GM12878 (cell line): Measurements from ENCODE around the gene NOL4L. TPM values are rescaled to one million over a fixed set of nuclear protein-coding genes. Genes with fewer than 3 reads are reported as not detected.

Source experiments
- ATAC-seq: fragments of 200-7000 bp; cut with Tn5 transposase; 3 replicates; pipeline ENCODE4 v1.9.1; 2020; ENCODE audit warnings: mild to moderate bottlenecking, moderate library complexity
- BruUV-seq: library from RNA; stranded (reverse); fragments of 400-500 nt; replicated peaks from 2 replicates; lab custom pipeline; 2021; lab: Mats Ljungman, UMichigan
- CTCF ChIA-PET: fragments of 300-600 bp; sonication (Branson Sonifier 250); formaldehyde crosslinking; extraction: SDS; loops from one replicate; lab custom pipeline; 2021; ENCODE audit warnings: inconsistent platforms; lab: Yijun Ruan, JAX
- POLR2A ChIA-PET: fragments of 350-600 bp; formaldehyde crosslinking; extraction: SDS; loops from one replicate; lab custom pipeline; 2021; ENCODE audit warnings: inconsistent platforms; lab: Charles Lee
- RAD21 ChIA-PET: fragments of 300-600 bp; sonication (Branson Sonifier 250); formaldehyde crosslinking; loops from one replicate; lab custom pipeline; 2023; ENCODE audit warnings: antibody characterized with exemption; ENCODE audit not compliant: unreplicated experiment; lab: Charles Lee
- SMC1A ChIA-PET: fragments of 300-600 bp; sonication (Branson Sonifier 250); formaldehyde crosslinking; loops from one replicate; lab custom pipeline; 2023; ENCODE audit not compliant: unreplicated experiment, uncharacterized antibody; lab: Charles Lee
- DNase-seq: peaks from one replicate; pipeline ENCODE4 v3.0.0-alpha.2; 2011; ENCODE audit warnings: low read depth, low spot score
- FAIRE-seq: peaks from 3 replicates; lab custom pipeline; 2011; peaks lifted over from hg19 to GRCh38; lab: Jason Lieb, UNC
- H2AFZ ChIP-seq: 2 replicates; pipeline ENCODE4 v1.6.0; 2011; ENCODE audit warnings: low read depth, low read length, control low read depth; ENCODE audit not compliant: control insufficient read depth
- H3K27ac ChIP-seq: 2 replicates; pipeline ENCODE4 v1.5.1; 2011; ENCODE audit warnings: control low read depth; ENCODE audit not compliant: control insufficient read depth, insufficient read depth
- H3K27me3 ChIP-seq, 2 experiments: replicated peaks in 1 of 2; 2 replicates each; pipeline versions ENCODE4 v1.6.0 to v1.6.1; 2011; ENCODE audit warnings: low read length in 1 of 2; ENCODE audit not compliant: control insufficient read depth in 2 of 2, insufficient read depth in 2 of 2
- H3K36me3 ChIP-seq, 2 experiments: 2 replicates each; pipeline ENCODE4 v1.5.1; 2011; ENCODE audit warnings: low read length in 1 of 2; ENCODE audit not compliant: control insufficient read depth in 2 of 2, insufficient read depth in 2 of 2
- H3K4me1 ChIP-seq: 2 replicates; pipeline ENCODE4 v1.6.1; 2011; ENCODE audit warnings: mild to moderate bottlenecking, low read length, moderate library complexity, mixed read lengths; ENCODE audit not compliant: control insufficient read depth, insufficient read depth
- H3K4me2 ChIP-seq: 2 replicates; pipeline ENCODE4 v1.6.0; 2011; ENCODE audit warnings: control low read depth; ENCODE audit not compliant: control insufficient read depth, insufficient read depth
- H3K4me3 ChIP-seq: fragments of 200-600 bp; sonication (generic); 2 replicates; pipeline ENCODE4 v1.5.1; 2016
- H3K79me2 ChIP-seq: 2 replicates; pipeline ENCODE4 v1.6.0; 2011; ENCODE audit warnings: low read length; ENCODE audit not compliant: control insufficient read depth, insufficient read depth
- H3K9ac ChIP-seq: 2 replicates; pipeline ENCODE4 v1.8.0; 2011; ENCODE audit warnings: low read length, control low read depth, mixed read lengths; ENCODE audit not compliant: control insufficient read depth, insufficient read depth
- H3K9me3 ChIP-seq: replicated peaks from 3 replicates; pipeline ENCODE4 v1.5.1; 2011; ENCODE audit warnings: mild to moderate bottlenecking, low read length; ENCODE audit not compliant: control insufficient read depth, insufficient read depth
- H4K20me1 ChIP-seq: 2 replicates; pipeline ENCODE4 v1.6.0; 2011; ENCODE audit not compliant: control insufficient read depth, insufficient read depth
- BACH1 ChIP-seq: fragments of 450-650 bp; IDR thresholded peaks from 2 replicates; pipeline ENCODE4 v1.6.1; 2017; ENCODE audit warnings: mild to moderate bottlenecking, borderline replicate concordance
- CHD4 ChIP-seq: fragments of 200-600 bp; sonication (generic); IDR thresholded peaks from 2 replicates; pipeline ENCODE4 v1.6.1; 2016; ENCODE audit warnings: mild to moderate bottlenecking
- FOXM1 ChIP-seq: IDR thresholded peaks from 2 replicates; pipeline ENCODE4 v1.6.1; 2012; ENCODE audit warnings: low read depth, mild to moderate bottlenecking, inconsistent platforms, low read length, moderate library complexity
- GATAD2B ChIP-seq: fragments of 450-650 bp; conservative IDR thresholded peaks from 2 replicates; pipeline ENCODE4 v1.6.1; 2017; ENCODE audit warnings: low read depth, mild to moderate bottlenecking, moderate library complexity
- HDAC2 ChIP-seq: fragments of 200-600 bp; sonication (generic); IDR thresholded peaks from 2 replicates; pipeline ENCODE4 v1.6.1; 2017
- IKZF2 ChIP-seq, 2 experiments: fragments of 450-650 bp; IDR thresholded peaks; 2 replicates each; pipeline ENCODE4 v1.6.1; 2017; ENCODE audit warnings: mild to moderate bottlenecking in 2 of 2, moderate library complexity in 2 of 2
- NFXL1 ChIP-seq: fragments of 450-650 bp; IDR thresholded peaks from 2 replicates; pipeline ENCODE4 v1.6.1; 2017; ENCODE audit warnings: antibody characterized with exemption, mild to moderate bottlenecking, borderline replicate concordance
- NR2C1 ChIP-seq: fragments of 450-650 bp; IDR thresholded peaks from 2 replicates; pipeline ENCODE4 v1.6.1; 2017; ENCODE audit warnings: antibody characterized with exemption, mild to moderate bottlenecking, moderate library complexity
- NR2C2 ChIP-seq: IDR thresholded peaks from 2 replicates; pipeline ENCODE4 v1.6.1; 2011; ENCODE audit warnings: borderline replicate concordance, low read depth; ENCODE audit not compliant: control insufficient read depth, insufficient read length
- POU2F2 ChIP-seq: IDR thresholded peaks from 3 replicates; pipeline ENCODE4 v1.6.1; 2011; ENCODE audit warnings: low read depth, mild to moderate bottlenecking, low read length, borderline replicate concordance
- RCOR1 ChIP-seq: conservative IDR thresholded peaks from 2 replicates; pipeline ENCODE4 v1.6.1; 2012; ENCODE audit warnings: low read depth, low read length, improper control_type of control experiment
- RFX5 ChIP-seq: IDR thresholded peaks from 2 replicates; pipeline ENCODE4 v1.6.1; 2011; ENCODE audit warnings: low read depth, low read length, improper control_type of control experiment
- SMC3 ChIP-seq: IDR thresholded peaks from 2 replicates; pipeline ENCODE4 v1.6.1; 2011; ENCODE audit warnings: low read length, improper control_type of control experiment, borderline replicate concordance
- TAF1 ChIP-seq: IDR thresholded peaks from 2 replicates; pipeline ENCODE4 v1.6.1; 2011; ENCODE audit warnings: mild to moderate bottlenecking, low read depth, low read length, borderline replicate concordance
- TCF7 ChIP-seq: IDR thresholded peaks from 2 replicates; pipeline ENCODE4 v1.6.1; 2014; ENCODE audit warnings: antibody characterized with exemption, borderline replicate concordance
- WRNIP1 ChIP-seq: IDR thresholded peaks from 2 replicates; pipeline ENCODE4 v1.6.1; 2011; ENCODE audit warnings: low read depth, low read length, improper control_type of control experiment, borderline replicate concordance
- WGBS: methylation state at CpG from one replicate; pipeline ENCODE4 v1.1.6; 2016; ENCODE audit warnings: low lambda C conversion rate; ENCODE audit not compliant: insufficient replicate concordance, insufficient coverage; ENCODE audit errors: missing lambda C conversion rate; 5-methylcytosine and 5-hydroxymethylcytosine counted together
- in situ Hi-C: fragments of 300-500 bp; cut with MboI; formaldehyde crosslinking; loops from 9 replicates; pipeline ENCODE4 v1.14.3; 2018; ENCODE audit warnings: mixed read lengths
- intact Hi-C: fragments of 100-400 bp; cut with micrococcal nuclease; formaldehyde crosslinking; loops from one replicate; pipeline ENCODE4 v1.14.2; 2022; ENCODE audit not compliant: unreplicated experiment
- polyA plus RNA-seq, 11 experiments: library from polyadenylated mRNA; depleted of rRNA in 4 of 11; unstranded in 6 of 11; stranded (reverse) in 5 of 11; fragments of >200 nt; fragmentation: Nextera tagmentation in 4 of 11; fragmentation: Illumina TruSeq in 1 of 11; extraction: Ambion mirVana in 4 of 11; extraction: Trizol in 1 of 11; gene quantifications; 1 replicate in 1 of 11; 2 replicates in 10 of 11; pipeline versions ENCODE4 v1.2.1 to v1.2.3, GENCODE V29; 2011 to 2016; ENCODE audit warnings: inconsistent platforms in 2 of 11, missing spikeins in 2 of 11, low read depth in 1 of 11
- total RNA-seq, 4 experiments: library from RNA; depleted of rRNA in 3 of 4; stranded (reverse); fragments of >200 nt in 3 of 4; fragmentation: Illumina TruSeq in 1 of 4; extraction: Trizol in 1 of 4; gene quantifications; 2 replicates each; pipeline versions ENCODE4 v1.2.1 to v1.2.3, GENCODE V29; 2013 to 2021
- TF ChIP-seq, protein P1 (sequence below): fragments of 450-650 bp; IDR thresholded peaks from 2 replicates; pipeline ENCODE4 v1.6.1; 2018; ENCODE audit warnings: mild to moderate bottlenecking, low read depth, moderate library complexity; ENCODE audit not compliant: partially characterized antibody
- TF ChIP-seq, protein P2 (sequence below): fragments of 450-650 bp; IDR thresholded peaks from 2 replicates; pipeline ENCODE4 v1.6.1; 2017; ENCODE audit warnings: mild to moderate bottlenecking, low read depth, inconsistent platforms; ENCODE audit not compliant: poor library complexity, severe bottlenecking

NOL4L gene
- total and polyA plus RNA-seq, 10 of the 15 experiments (the other 5 are each of a cell fraction or from before 2014, with no cell fraction given), result 2.3 to 24.0 (median 8.0) TPM

DNA sequence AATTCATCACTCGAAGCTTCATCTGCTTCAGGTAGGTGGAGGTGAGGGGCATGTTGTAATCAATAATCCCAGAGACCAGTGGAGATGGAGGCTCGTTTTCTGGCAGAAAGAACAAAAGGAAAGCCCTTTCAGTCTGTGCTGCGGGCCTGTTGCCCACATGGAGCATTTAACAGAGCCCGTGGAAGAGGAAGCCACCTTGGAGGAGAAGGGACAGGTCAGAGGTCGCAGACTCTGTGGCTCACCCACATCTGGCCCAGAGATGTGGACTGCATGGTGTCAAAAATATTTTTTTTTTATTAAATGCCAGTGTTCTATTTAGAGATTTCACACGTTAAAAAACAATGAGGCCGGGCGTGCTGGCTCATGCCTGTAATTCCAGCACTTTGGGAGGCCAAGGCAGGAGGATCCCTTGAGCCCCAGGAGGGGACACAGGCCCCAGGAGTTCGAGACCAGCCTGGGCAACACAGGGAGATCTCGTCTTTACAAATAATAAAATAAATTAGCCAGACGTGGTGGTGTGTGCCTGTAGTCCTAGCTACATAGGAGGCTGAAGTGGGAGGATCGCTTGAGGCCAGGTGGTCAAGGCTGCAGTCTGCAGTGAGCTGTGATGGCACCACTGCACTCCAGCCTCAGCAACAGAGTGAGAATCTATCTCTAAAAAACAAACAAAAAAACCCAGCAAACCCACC, 73.6 kb downstream of the NOL4L start:
- Histone ChIP-seq H3K9ac (no peak overlapping the region), H3K4me2 (no peak overlapping the region), H3K9me3 (no peaks in the 10 kb centered on the region), H2AFZ (no peak overlapping the region), H3K36me3 (no peaks in the 10 kb centered on the region; a peak in 1 of 4 replicates), H4K20me1 (no peaks in the 10 kb centered on the region), H3K4me3 (no peak overlapping the region), H3K4me1 (peaks cover 10% of the 10 kb centered on the region), H3K27ac (no peak overlapping the region), H3K27me3 (no peaks in the 10 kb centered on the region), H3K79me2 (no peaks in the 10 kb centered on the region)
- SMC1A ChIA-PET, result no interaction called here
- intact Hi-C loops, result no loop called here
- RAD21 ChIA-PET, result no interaction called here
- POLR2A ChIA-PET, result no interaction called here
- in situ Hi-C loops, result no loop called here
- DNase-seq, result no peak
- CTCF ChIA-PET, result interaction anchor here (1.4 kb wide), 1 partner anchor 11 kb away, joined by 3 read pairs; no protein-coding TSS in a partner anchor
- WGBS, result 39% methylated on average over 12 of the region's 12 CpGs
- no TSS peak for BruUV-seq
- ATAC-seq, result no peak
- no peak for FAIRE-seq
- TF ChIP-seq RCOR1 (no peak), FOXM1 (no peak), WRNIP1 (no peak), NR2C1 (no peak), GATAD2B (no peak), SMC3 (no peak), POU2F2 (no peak), IKZF2 (IDR thresholded peaks at IDR 0.05) (no peak), HDAC2 (no peak), CHD4 (no peak), TAF1 (no peak), NFXL1 (no peak), NR2C2 (no peak), TCF7 (no peak), BACH1 (no peak), RFX5 (no peak)
- TF ChIP-seq, protein P1, sequence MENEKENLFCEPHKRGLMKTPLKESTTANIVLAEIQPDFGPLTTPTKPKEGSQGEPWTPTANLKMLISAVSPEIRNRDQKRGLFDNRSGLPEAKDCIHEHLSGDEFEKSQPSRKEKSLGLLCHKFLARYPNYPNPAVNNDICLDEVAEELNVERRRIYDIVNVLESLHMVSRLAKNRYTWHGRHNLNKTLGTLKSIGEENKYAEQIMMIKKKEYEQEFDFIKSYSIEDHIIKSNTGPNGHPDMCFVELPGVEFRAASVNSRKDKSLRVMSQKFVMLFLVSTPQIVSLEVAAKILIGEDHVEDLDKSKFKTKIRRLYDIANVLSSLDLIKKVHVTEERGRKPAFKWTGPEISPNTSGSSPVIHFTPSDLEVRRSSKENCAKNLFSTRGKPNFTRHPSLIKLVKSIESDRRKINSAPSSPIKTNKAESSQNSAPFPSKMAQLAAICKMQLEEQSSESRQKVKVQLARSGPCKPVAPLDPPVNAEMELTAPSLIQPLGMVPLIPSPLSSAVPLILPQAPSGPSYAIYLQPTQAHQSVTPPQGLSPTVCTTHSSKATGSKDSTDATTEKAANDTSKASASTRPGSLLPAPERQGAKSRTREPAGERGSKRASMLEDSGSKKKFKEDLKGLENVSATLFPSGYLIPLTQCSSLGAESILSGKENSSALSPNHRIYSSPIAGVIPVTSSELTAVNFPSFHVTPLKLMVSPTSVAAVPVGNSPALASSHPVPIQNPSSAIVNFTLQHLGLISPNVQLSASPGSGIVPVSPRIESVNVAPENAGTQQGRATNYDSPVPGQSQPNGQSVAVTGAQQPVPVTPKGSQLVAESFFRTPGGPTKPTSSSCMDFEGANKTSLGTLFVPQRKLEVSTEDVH, result no peak
- TF ChIP-seq, protein P2, sequence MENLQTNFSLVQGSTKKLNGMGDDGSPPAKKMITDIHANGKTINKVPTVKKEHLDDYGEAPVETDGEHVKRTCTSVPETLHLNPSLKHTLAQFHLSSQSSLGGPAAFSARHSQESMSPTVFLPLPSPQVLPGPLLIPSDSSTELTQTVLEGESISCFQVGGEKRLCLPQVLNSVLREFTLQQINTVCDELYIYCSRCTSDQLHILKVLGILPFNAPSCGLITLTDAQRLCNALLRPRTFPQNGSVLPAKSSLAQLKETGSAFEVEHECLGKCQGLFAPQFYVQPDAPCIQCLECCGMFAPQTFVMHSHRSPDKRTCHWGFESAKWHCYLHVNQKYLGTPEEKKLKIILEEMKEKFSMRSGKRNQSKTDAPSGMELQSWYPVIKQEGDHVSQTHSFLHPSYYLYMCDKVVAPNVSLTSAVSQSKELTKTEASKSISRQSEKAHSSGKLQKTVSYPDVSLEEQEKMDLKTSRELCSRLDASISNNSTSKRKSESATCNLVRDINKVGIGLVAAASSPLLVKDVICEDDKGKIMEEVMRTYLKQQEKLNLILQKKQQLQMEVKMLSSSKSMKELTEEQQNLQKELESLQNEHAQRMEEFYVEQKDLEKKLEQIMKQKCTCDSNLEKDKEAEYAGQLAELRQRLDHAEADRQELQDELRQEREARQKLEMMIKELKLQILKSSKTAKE, result no peak
